Panc1 (cell line): ENCODE measurements around the gene RYK. TPM values are rescaled to one million over a fixed set of nuclear protein-coding genes. Genes with fewer than 3 reads are reported as not detected.

Source experiments
- ATAC-seq: fragments of 200-7000 bp; cut with Tn5 transposase; 2 replicates; pipeline ENCODE4 v1.9.1; 2020; ENCODE audit warnings: mild to moderate bottlenecking, moderate library complexity
- BruUV-seq: library from RNA; stranded (reverse); fragments of 400-500 nt; replicated peaks from 2 replicates; lab custom pipeline; 2021; lab: Mats Ljungman, UMichigan
- CTCF ChIA-PET: fragments of 300-600 bp; sonication (Branson Sonifier 250); formaldehyde crosslinking; loops from one replicate; lab custom pipeline; 2022; ENCODE audit warnings: antibody characterized with exemption; lab: Charles Lee
- POLR2A ChIA-PET: fragments of 300-600 bp; sonication (Branson Sonifier 250); formaldehyde crosslinking; loops from one replicate; lab custom pipeline; 2022; ENCODE audit warnings: antibody characterized with exemption; lab: Charles Lee
- DNase-seq: peaks from one replicate; pipeline ENCODE4 v3.0.0-alpha.2; 2010; ENCODE audit warnings: low read depth, low spot score
- H3K27ac ChIP-seq: 2 replicates; pipeline ENCODE4 v1.5.1; 2011; ENCODE audit warnings: mild to moderate bottlenecking, low read length, inconsistent platforms
- H3K27me3 ChIP-seq: fragments of 200-500 bp; sonication (Bioruptor generic); 2 replicates; pipeline ENCODE4 v1.6.0; 2014; ENCODE audit warnings: low read length, inconsistent platforms; ENCODE audit not compliant: control insufficient read depth, insufficient read depth
- H3K36me3 ChIP-seq: fragments of 200-500 bp; sonication (Bioruptor generic); 2 replicates; pipeline ENCODE4 v1.5.1; 2014; ENCODE audit warnings: inconsistent platforms, mild to moderate bottlenecking, low read length, moderate library complexity; ENCODE audit not compliant: control insufficient read depth, insufficient read depth
- H3K4me1 ChIP-seq: 2 replicates; pipeline ENCODE4 v1.5.1; 2011; ENCODE audit warnings: inconsistent platforms, mild to moderate bottlenecking, low read length, moderate library complexity; ENCODE audit not compliant: control insufficient read depth, insufficient read depth
- H3K4me3 ChIP-seq, 2 experiments: 2 replicates each; pipeline ENCODE4 v1.5.1; 2011 to 2012; ENCODE audit warnings: low read depth in 2 of 2, low read length in 2 of 2, mild to moderate bottlenecking in 2 of 2, inconsistent platforms in 1 of 2, moderate library complexity in 1 of 2
- H3K9me3 ChIP-seq: fragments of 200-500 bp; sonication (Bioruptor generic); 2 replicates; pipeline ENCODE4 v1.5.1; 2014; ENCODE audit warnings: low read depth, mild to moderate bottlenecking, inconsistent platforms, low read length, moderate library complexity; ENCODE audit not compliant: control insufficient read depth, insufficient read depth
- CTCF ChIP-seq: fragments of 450-650 bp; IDR thresholded peaks from 2 replicates; pipeline ENCODE4 v1.5.1; 2017; ENCODE audit warnings: mild to moderate bottlenecking
- POLR2AphosphoS5 ChIP-seq: IDR thresholded peaks from 2 replicates; pipeline ENCODE4 v1.6.1; 2012; ENCODE audit warnings: mild to moderate bottlenecking, low read depth, low read length, moderate library complexity
- SIN3A ChIP-seq: IDR thresholded peaks from 2 replicates; pipeline ENCODE4 v1.6.1; 2012; ENCODE audit warnings: low read depth, mild to moderate bottlenecking, low read length, moderate library complexity, borderline replicate concordance; ENCODE audit not compliant: insufficient read depth
- TCF7L2 ChIP-seq: IDR thresholded peaks from 2 replicates; pipeline ENCODE4 v1.6.1; 2011; ENCODE audit warnings: mild to moderate bottlenecking, low read depth, low read length, inconsistent platforms
- in situ Hi-C: cut with HindIII; loops from 2 replicates; pipeline ENCODE4 v1.10.0; 2016; ENCODE audit warnings: low sequenced_read_pairs, low pct_unique_long_range_greater_than_20kb
- intact Hi-C: fragments of 100-400 bp; cut with micrococcal nuclease; formaldehyde crosslinking; loops from one replicate; pipeline ENCODE4 v1.10.0; 2022; ENCODE audit not compliant: unreplicated experiment
- total RNA-seq: library from RNA; stranded (reverse); gene quantifications from one replicate; pipeline ENCODE4 v1.2.1, GENCODE V29; 2021; ENCODE audit not compliant: unreplicated experiment
- TF ChIP-seq, protein P1 (sequence below), 2 experiments: IDR thresholded peaks; 2 replicates each; pipeline ENCODE4 v1.6.1; 2011 to 2012; ENCODE audit warnings: low read depth in 2 of 2, control low read depth in 1 of 2, low read length in 1 of 2, mild to moderate bottlenecking in 1 of 2, moderate library complexity in 1 of 2; ENCODE audit not compliant: insufficient read depth in 1 of 2

Gene RYK
- total RNA-seq, 1 experiment from 2014 or later, result 82.7 TPM

GRCh38 chr3:134194247-134194646, 56.4 kb downstream of the RYK start:
- Histone ChIP-seq H3K9me3 (no peaks in the 10 kb centered on the region), H3K27ac (no peak overlapping the region), H3K27me3 (no peaks in the 10 kb centered on the region), H3K4me1 (no peaks in the 10 kb centered on the region), H3K36me3 (0 out of 2 replicates have a peak, but pooled peaks cover 2% of the 10 kb centered on the region), H3K4me3 (no peak overlapping the region)
- CTCF ChIA-PET, result no interaction called here
- POLR2A ChIA-PET, result no interaction called here
- intact Hi-C loops (no loop called here), in situ Hi-C loops (no loop called here)
- TF ChIP-seq TCF7L2, result no peak
- TF ChIP-seq POLR2AphosphoS5, result no peak
- no peak for TF ChIP-seq CTCF
- no peak for TF ChIP-seq SIN3A
- DNase-seq (no peak), ATAC-seq (no peak)
- BruUV-seq, result no TSS peak

DNA sequence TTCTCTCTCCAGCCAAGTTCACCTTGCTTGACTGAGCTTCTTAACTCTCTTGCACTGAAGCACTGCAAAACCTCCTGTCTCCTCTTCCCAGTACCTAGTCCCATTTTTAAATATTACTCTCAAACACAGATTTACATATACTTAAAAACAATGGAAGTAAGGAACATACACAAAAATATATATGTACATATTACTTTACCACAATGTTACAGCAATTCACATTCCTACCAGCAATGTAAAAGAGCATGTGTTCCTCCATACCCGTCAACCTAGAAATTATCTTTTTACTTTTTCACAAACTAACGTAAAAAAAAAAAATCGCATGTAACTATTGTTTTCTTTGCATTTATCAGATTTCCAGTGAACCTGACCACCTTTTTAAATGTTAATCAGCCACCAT, 60.4 kb downstream of the RYK start:
- peaks cover 2% of the 10 kb centered on the region; the same call in 1 of the 2 replicates for H3K36me3 ChIP-seq
- no peak overlapping the region for H3K27ac ChIP-seq
- no peak; the same call in none of the 2 replicates for ATAC-seq
- no peaks in the 10 kb centered on the region for H3K4me1 ChIP-seq
- BruUV-seq, result no TSS peak
- H3K4me3 ChIP-seq, result no peak overlapping the region
- H3K9me3 ChIP-seq, result no peaks in the 10 kb centered on the region
- CTCF ChIA-PET, result interaction anchor here (0.8 kb wide), 1 partner anchor 38 kb away, joined by 11 read pairs; no protein-coding TSS in a partner anchor
- POLR2A ChIA-PET, result interaction anchor here (0.8 kb wide), 1 partner anchor 133 kb away, joined by 12 read pairs; no protein-coding TSS in a partner anchor
- no peaks in the 10 kb centered on the region for H3K27me3 ChIP-seq
- DNase-seq, result no peak
- intact Hi-C loops (no loop called here), in situ Hi-C loops (no loop called here)
- TF ChIP-seq CTCF (no peak; the same call in 1 of the 2 replicates), TCF7L2 (no peak), POLR2AphosphoS5 (no peak), SIN3A (no peak)
- TF ChIP-seq, protein P1, sequence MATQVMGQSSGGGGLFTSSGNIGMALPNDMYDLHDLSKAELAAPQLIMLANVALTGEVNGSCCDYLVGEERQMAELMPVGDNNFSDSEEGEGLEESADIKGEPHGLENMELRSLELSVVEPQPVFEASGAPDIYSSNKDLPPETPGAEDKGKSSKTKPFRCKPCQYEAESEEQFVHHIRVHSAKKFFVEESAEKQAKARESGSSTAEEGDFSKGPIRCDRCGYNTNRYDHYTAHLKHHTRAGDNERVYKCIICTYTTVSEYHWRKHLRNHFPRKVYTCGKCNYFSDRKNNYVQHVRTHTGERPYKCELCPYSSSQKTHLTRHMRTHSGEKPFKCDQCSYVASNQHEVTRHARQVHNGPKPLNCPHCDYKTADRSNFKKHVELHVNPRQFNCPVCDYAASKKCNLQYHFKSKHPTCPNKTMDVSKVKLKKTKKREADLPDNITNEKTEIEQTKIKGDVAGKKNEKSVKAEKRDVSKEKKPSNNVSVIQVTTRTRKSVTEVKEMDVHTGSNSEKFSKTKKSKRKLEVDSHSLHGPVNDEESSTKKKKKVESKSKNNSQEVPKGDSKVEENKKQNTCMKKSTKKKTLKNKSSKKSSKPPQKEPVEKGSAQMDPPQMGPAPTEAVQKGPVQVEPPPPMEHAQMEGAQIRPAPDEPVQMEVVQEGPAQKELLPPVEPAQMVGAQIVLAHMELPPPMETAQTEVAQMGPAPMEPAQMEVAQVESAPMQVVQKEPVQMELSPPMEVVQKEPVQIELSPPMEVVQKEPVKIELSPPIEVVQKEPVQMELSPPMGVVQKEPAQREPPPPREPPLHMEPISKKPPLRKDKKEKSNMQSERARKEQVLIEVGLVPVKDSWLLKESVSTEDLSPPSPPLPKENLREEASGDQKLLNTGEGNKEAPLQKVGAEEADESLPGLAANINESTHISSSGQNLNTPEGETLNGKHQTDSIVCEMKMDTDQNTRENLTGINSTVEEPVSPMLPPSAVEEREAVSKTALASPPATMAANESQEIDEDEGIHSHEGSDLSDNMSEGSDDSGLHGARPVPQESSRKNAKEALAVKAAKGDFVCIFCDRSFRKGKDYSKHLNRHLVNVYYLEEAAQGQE (IDR thresholded peaks at IDR 0.05; ENCODE audit: insufficient read depth in 1 of 2, low read depth in 2 of 2, low read length in 1 of 2), result no peak
